C4-2B (cell line): Measurements from ENCODE around the gene MPDZ.

ENCODE experiments used
- H3K27ac ChIP-seq: fragments of 450-650 bp; 2 replicates; pipeline ENCODE4 v1.5.1; 2017
- CTCF ChIP-seq: fragments of 450-650 bp; conservative IDR thresholded peaks from 2 replicates; pipeline ENCODE4 v1.5.1; 2017; ENCODE audit warnings: mild to moderate bottlenecking
- ZFX ChIP-seq: fragments of 450-650 bp; IDR thresholded peaks from 2 replicates; pipeline ENCODE4 v1.6.1; 2017

MPDZ gene

GRCh38 chr9:13088720-13089427, 190.6 kb downstream of the MPDZ start:
- no peak overlapping the region for H3K27ac ChIP-seq
- TF ChIP-seq ZFX (no peak), CTCF (peak; percentile 88)

GRCh38 chr9:13083963-13084528, 195.4 kb downstream of the MPDZ start:
- H3K27ac ChIP-seq, result no peak overlapping the region
- TF ChIP-seq ZFX, result no peak
- TF ChIP-seq CTCF, result no peak

GRCh38 chr9:13083366-13083765, 196.1 kb downstream of the MPDZ start:
- no peak overlapping the region for H3K27ac ChIP-seq
- TF ChIP-seq CTCF, result no peak
- TF ChIP-seq ZFX, result no peak

- TF ChIP-seq CTCF (no peak), ZFX (no peak)
- H3K27ac ChIP-seq, result no peak overlapping the region
These were observed 196.7 kb downstream of the MPDZ start for GRCh38 chr9:13082796-13083195.

GRCh38 chr9:13078164-13078563, 201.3 kb downstream of the MPDZ start:
- H3K27ac ChIP-seq, result no peak overlapping the region
- TF ChIP-seq ZFX (no peak), CTCF (no peak)

- no peak overlapping the region for H3K27ac ChIP-seq
- TF ChIP-seq CTCF (no peak), ZFX (no peak)
These were observed 202.9 kb downstream of the MPDZ start for GRCh38 chr9:13076616-13077015.

- no peak overlapping the region for H3K27ac ChIP-seq
- no peak for TF ChIP-seq CTCF
- no peak for TF ChIP-seq ZFX
These were observed 207.6 kb downstream of the MPDZ start for GRCh38 chr9:13071921-13072320.
